ENCODE data around the gene ACTR3. TPM values are rescaled to one million over a fixed set of nuclear protein-coding genes. Genes with fewer than 3 reads are reported as not detected.

Gene ACTR3
- total RNA-seq, 4 donors from 2014 or later, result 94.6 to 127 (median 115) TPM

DNA sequence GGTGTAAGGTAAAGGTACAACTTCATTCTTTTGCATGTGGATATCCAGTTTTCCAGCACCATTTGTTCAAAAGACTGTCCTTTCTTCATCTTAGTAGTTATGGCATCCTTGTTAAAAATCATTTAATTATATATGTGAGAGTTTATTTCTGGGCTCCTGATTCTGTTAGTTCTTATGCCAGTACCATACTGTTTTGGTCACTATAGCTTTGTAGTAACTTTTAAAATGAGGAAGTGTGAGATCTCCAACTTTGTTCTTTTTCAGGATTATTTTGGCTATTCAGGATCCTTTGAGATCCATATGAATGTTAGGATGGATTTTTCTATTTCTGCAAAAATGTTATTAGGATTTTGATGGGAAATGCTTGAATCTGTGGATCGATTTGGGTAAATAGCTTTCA is 16.8 kb downstream of the ACTR3 start:
- TF ChIP-seq, protein P1, sequence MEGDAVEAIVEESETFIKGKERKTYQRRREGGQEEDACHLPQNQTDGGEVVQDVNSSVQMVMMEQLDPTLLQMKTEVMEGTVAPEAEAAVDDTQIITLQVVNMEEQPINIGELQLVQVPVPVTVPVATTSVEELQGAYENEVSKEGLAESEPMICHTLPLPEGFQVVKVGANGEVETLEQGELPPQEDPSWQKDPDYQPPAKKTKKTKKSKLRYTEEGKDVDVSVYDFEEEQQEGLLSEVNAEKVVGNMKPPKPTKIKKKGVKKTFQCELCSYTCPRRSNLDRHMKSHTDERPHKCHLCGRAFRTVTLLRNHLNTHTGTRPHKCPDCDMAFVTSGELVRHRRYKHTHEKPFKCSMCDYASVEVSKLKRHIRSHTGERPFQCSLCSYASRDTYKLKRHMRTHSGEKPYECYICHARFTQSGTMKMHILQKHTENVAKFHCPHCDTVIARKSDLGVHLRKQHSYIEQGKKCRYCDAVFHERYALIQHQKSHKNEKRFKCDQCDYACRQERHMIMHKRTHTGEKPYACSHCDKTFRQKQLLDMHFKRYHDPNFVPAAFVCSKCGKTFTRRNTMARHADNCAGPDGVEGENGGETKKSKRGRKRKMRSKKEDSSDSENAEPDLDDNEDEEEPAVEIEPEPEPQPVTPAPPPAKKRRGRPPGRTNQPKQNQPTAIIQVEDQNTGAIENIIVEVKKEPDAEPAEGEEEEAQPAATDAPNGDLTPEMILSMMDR (IDR thresholded peaks at IDR 0.05), result no peak
- TF ChIP-seq POLR2AphosphoS5 (IDR thresholded peaks at IDR 0.05) (no peak), EP300 (IDR thresholded peaks at IDR 0.05) (no peak), POLR2A (IDR thresholded peaks at IDR 0.05) (no peak)
- H3K27me3 ChIP-seq, result no peaks in the 10 kb centered on the region
- H3K36me3 ChIP-seq, result no peaks in the 10 kb centered on the region
- H3K4me3 ChIP-seq, result no peak overlapping the region
- H3K4me1 ChIP-seq, result peaks cover 30% of the 10 kb centered on the region
- no peak overlapping the region for H3K27ac ChIP-seq
- no peaks in the 10 kb centered on the region for H3K9me3 ChIP-seq
- DNase-seq (ENCODE audit: low spot score in 2 of 2), result no peak
- 94% methylated on average over 1 of the region's 1 CpG for WGBS

GRCh38 chr2:113907297-113907696 is 17.4 kb downstream of the ACTR3 start:
- no peaks in the 10 kb centered on the region for H3K9me3 ChIP-seq
- no peaks in the 10 kb centered on the region for H3K27me3 ChIP-seq
- H3K27ac ChIP-seq, result no peak overlapping the region
- DNase-seq (ENCODE audit: low spot score in 2 of 2), result no peak
- WGBS, result 78% methylated on average over 2 of the region's 2 CpGs
- peaks cover 26% of the 10 kb centered on the region for H3K4me1 ChIP-seq
- TF ChIP-seq EP300 (IDR thresholded peaks at IDR 0.05) (no peak), POLR2A (IDR thresholded peaks at IDR 0.05) (no peak), POLR2AphosphoS5 (IDR thresholded peaks at IDR 0.05) (no peak)
- TF ChIP-seq, protein P1 (IDR thresholded peaks at IDR 0.05), result no peak
- H3K4me3 ChIP-seq, result no peak overlapping the region
- H3K36me3 ChIP-seq, result no peaks in the 10 kb centered on the region

DNA sequence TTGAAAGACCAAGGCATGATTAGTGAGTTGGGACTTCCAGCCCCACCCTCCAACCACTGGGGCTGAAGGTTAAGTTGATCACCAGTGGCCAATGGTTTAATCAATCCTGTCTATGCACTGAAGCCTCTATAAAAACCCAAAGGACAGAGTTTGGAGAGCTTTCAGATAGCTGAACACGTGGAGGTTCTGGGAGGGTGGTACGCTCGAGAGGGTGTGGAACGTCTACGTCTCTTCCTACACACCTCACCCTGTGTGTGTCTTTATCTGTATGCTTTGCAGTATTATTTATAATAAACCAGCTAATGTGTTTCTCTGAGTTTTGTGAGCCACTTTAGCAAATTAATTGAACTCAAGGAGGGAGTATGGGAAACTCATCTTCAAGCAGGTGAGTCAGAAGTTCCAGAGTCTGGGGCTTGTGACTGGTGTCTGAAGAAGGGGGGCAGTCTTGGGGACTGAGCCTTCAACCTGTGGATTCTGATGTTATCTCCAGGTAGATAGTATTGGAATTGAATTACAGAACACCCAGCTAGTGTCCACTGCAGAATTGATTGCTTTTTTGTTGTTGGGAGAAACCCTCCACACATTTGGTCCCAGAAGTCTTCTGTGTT is 20.3 kb downstream of the ACTR3 start:
- TF ChIP-seq, protein P1 (IDR thresholded peaks at IDR 0.05), result no peak
- TF ChIP-seq POLR2A (IDR thresholded peaks at IDR 0.05) (no peak), POLR2AphosphoS5 (IDR thresholded peaks at IDR 0.05) (no peak), EP300 (IDR thresholded peaks at IDR 0.05) (no peak)
- Histone ChIP-seq H3K4me3 (no peak overlapping the region), H3K9me3 (no peaks in the 10 kb centered on the region), H3K36me3 (peaks cover 2% of the 10 kb centered on the region), H3K27me3 (no peaks in the 10 kb centered on the region), H3K27ac (no peak overlapping the region), H3K4me1 (peaks cover 12% of the 10 kb centered on the region)
- no peak for DNase-seq (ENCODE audit: low spot score in 2 of 2)
- 86% methylated on average over 5 of the region's 5 CpGs for WGBS

GRCh38 chr2:113910967-113911678 is 21.2 kb downstream of the ACTR3 start:
- 81% methylated on average over 6 of the region's 6 CpGs for WGBS
- Histone ChIP-seq H3K27ac (no peak overlapping the region), H3K9me3 (no peaks in the 10 kb centered on the region), H3K4me3 (no peak overlapping the region), H3K27me3 (no peaks in the 10 kb centered on the region), H3K36me3 (peaks cover 2% of the 10 kb centered on the region), H3K4me1 (peaks cover 12% of the 10 kb centered on the region)
- TF ChIP-seq POLR2A (IDR thresholded peaks at IDR 0.05) (no peak), EP300 (IDR thresholded peaks at IDR 0.05) (no peak), POLR2AphosphoS5 (IDR thresholded peaks at IDR 0.05) (no peak)
- TF ChIP-seq, protein P1 (IDR thresholded peaks at IDR 0.05), result no peak
- DNase-seq (ENCODE audit: low spot score in 2 of 2), result no peak

DNA sequence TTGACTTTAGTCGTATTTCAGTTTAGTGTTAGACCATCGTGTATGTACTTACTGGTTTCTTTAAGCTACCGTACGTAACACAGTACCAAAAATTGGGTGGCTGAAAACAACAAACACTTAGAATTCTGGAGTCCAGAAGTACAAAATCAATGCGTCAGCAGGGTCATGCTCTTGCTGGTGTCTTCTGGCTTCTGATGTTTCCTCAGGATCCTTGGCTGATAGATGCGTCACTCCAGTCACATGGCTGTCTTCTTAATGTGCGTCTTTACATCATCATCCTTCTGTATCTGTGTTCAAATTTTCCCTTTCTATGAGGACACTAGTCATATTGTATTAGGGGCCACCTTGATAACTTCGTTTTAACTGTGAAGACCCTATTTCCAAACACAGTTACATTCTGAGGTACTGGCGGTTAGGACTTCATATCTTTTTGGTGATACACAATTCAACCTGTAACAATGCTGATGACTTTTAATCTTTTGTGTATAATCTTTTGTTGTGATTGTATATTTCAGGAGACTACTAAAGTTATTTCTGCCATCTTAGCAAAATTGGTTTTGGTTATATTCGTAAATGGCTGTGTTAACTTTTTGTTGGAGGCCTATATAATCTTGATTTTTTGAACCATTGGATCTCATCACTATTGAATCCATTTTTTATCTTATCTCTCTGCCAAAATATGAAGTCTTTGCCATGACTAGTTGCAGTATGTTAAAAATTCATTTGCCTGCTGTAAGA is 25.4 kb downstream of the ACTR3 start:
- no peak overlapping the region for H3K4me3 ChIP-seq
- no peak overlapping the region for H3K27ac ChIP-seq
- H3K9me3 ChIP-seq, result no peaks in the 10 kb centered on the region
- peaks cover 32% of the 10 kb centered on the region for H3K36me3 ChIP-seq
- TF ChIP-seq, protein P1 (IDR thresholded peaks at IDR 0.05), result no peak
- no peak for TF ChIP-seq POLR2A (IDR thresholded peaks at IDR 0.05)
- no peak for TF ChIP-seq EP300 (IDR thresholded peaks at IDR 0.05)
- TF ChIP-seq POLR2AphosphoS5 (IDR thresholded peaks at IDR 0.05), result no peak
- no peak for DNase-seq (ENCODE audit: low spot score in 2 of 2)
- WGBS, result 97% methylated on average over 10 of the region's 10 CpGs
- no peaks in the 10 kb centered on the region for H3K27me3 ChIP-seq
- H3K4me1 ChIP-seq, result peaks cover 4% of the 10 kb centered on the region
